Thymus (tissue), 11 donors: ENCODE data around the gene SYNE2. TPM values are rescaled to one million over a fixed set of nuclear protein-coding genes. Genes with fewer than 3 reads are reported as not detected.

ENCODE experiments used
- DNase-seq, 9 donors: peaks; one replicate each; pipeline ENCODE4 v3.0.0-alpha.2; 2013; ENCODE audit warnings: low spot score in 9 of 9, low read depth in 6 of 9, missing footprints in 1 of 9
- H3K27ac ChIP-seq, 2 donors: one replicate each; pipeline ENCODE4 v1.5.1; 2013; ENCODE audit warnings: control low read depth in 1 of 2, low read depth in 1 of 2, low read length in 1 of 2, mild to moderate bottlenecking in 1 of 2, moderate library complexity in 1 of 2
- H3K27me3 ChIP-seq, 2 donors: one replicate each; pipeline ENCODE4 v1.5.1; 2013; ENCODE audit warnings: low read length in 1 of 2; ENCODE audit not compliant: control insufficient read depth in 2 of 2, insufficient read depth in 1 of 2
- H3K36me3 ChIP-seq, 2 donors: one replicate each; pipeline ENCODE4 v1.5.1; 2013; ENCODE audit warnings: low read length in 1 of 2, mild to moderate bottlenecking in 1 of 2, moderate library complexity in 1 of 2; ENCODE audit not compliant: control insufficient read depth in 2 of 2, insufficient read depth in 2 of 2
- H3K4me1 ChIP-seq, 2 donors: one replicate each; pipeline ENCODE4 v1.5.1; 2013; ENCODE audit warnings: low read length in 2 of 2; ENCODE audit not compliant: control insufficient read depth in 2 of 2, insufficient read depth in 2 of 2
- H3K4me3 ChIP-seq, 2 donors: one replicate each; pipeline ENCODE4 v1.5.1; 2013; ENCODE audit warnings: low read length in 2 of 2, control low read depth in 1 of 2, mild to moderate bottlenecking in 1 of 2
- H3K9me3 ChIP-seq, 2 donors: one replicate each; pipeline ENCODE4 v1.5.1; 2013; ENCODE audit warnings: low read length in 1 of 2, mild to moderate bottlenecking in 1 of 2; ENCODE audit not compliant: control insufficient read depth in 2 of 2, insufficient read depth in 1 of 2
- WGBS: extraction: QIAGEN DNeasy Blood & Tissue Kit; methylation state at CpG from one replicate; pipeline ENCODE4 v1.1.7; 2013; 5-methylcytosine and 5-hydroxymethylcytosine counted together
- polyA plus RNA-seq: library from polyadenylated mRNA; stranded (reverse); fragments of 200-250 nt; gene quantifications from one replicate; pipeline ENCODE4 v1.2.3, GENCODE V29; 2013
- total RNA-seq: library from RNA; stranded (reverse); fragments of 120-200 nt; gene quantifications from one replicate; pipeline ENCODE4 v1.2.4, GENCODE V29; 2013
- donor health status: healthy.

SYNE2 gene
- total and polyA plus RNA-seq, 2 donors = 17.0 to 52.3 TPM

- Histone ChIP-seq H3K4me1 (no peaks in the 10 kb centered on the region), H3K27me3 (no peaks in the 10 kb centered on the region), H3K36me3 (peaks cover 0 to 3% of the 10 kb centered on the region in 2 donors), H3K4me3 (no peak overlapping the region), H3K9me3 (no peaks in the 10 kb centered on the region), H3K27ac (no peak overlapping the region)
- DNase-seq = no peak
- 98% methylated on average over 4 of the region's 4 CpGs for WGBS
Observed at GRCh38 chr14:64245491-64245890, 392.7 kb downstream of the SYNE2 start.

GRCh38 chr14:64246688-64247087 is 393.9 kb downstream of the SYNE2 start:
- H3K4me1 ChIP-seq = no peaks in the 10 kb centered on the region
- peaks cover 0 to 3% of the 10 kb centered on the region in 2 donors for H3K36me3 ChIP-seq
- no peak overlapping the region for H3K4me3 ChIP-seq
- no peak overlapping the region for H3K27ac ChIP-seq
- no peaks in the 10 kb centered on the region for H3K9me3 ChIP-seq
- no peak for DNase-seq
- no peaks in the 10 kb centered on the region for H3K27me3 ChIP-seq

- H3K27me3 ChIP-seq = no peaks in the 10 kb centered on the region
- no peak overlapping the region for H3K4me3 ChIP-seq
- no peak for DNase-seq
- H3K9me3 ChIP-seq = no peaks in the 10 kb centered on the region
- WGBS = 95% methylated on average over 3 of the region's 3 CpGs
- H3K4me1 ChIP-seq = no peaks in the 10 kb centered on the region
- H3K36me3 ChIP-seq = peaks cover 0 to 3% of the 10 kb centered on the region in 2 donors
- no peak overlapping the region for H3K27ac ChIP-seq
Observed at GRCh38 chr14:64247195-64247594, 394.4 kb downstream of the SYNE2 start.

GRCh38 chr14:64248689-64249088 is 395.9 kb downstream of the SYNE2 start:
- H3K9me3 ChIP-seq = no peaks in the 10 kb centered on the region
- no peak overlapping the region for H3K4me3 ChIP-seq
- H3K4me1 ChIP-seq = no peaks in the 10 kb centered on the region
- no peak overlapping the region for H3K27ac ChIP-seq
- H3K27me3 ChIP-seq = no peaks in the 10 kb centered on the region
- H3K36me3 ChIP-seq = peaks cover 0 to 3% of the 10 kb centered on the region in 2 donors
- 84% methylated on average over 4 of the region's 4 CpGs for WGBS
- no peak for DNase-seq

- Histone ChIP-seq H3K27me3 (no peaks in the 10 kb centered on the region), H3K27ac (no peak overlapping the region)
Observed at GRCh38 chr14:64249363-64249762, 396.6 kb downstream of the SYNE2 start.

GRCh38 chr14:64253672-64254071 is 400.9 kb downstream of the SYNE2 start:
- H3K27me3 ChIP-seq = no peaks in the 10 kb centered on the region
- peaks cover 0 to 8% of the 10 kb centered on the region in 2 donors for H3K36me3 ChIP-seq
- 99% methylated on average over 3 of the region's 3 CpGs for WGBS
- no peak overlapping the region for H3K27ac ChIP-seq
- H3K9me3 ChIP-seq = no peaks in the 10 kb centered on the region
- no peaks in the 10 kb centered on the region for H3K4me1 ChIP-seq
- DNase-seq = no peak
- H3K4me3 ChIP-seq = no peak overlapping the region

More at GRCh38 chr14:64249363-64249762, 396.6 kb downstream of the SYNE2 start:
- H3K9me3 ChIP-seq = no peaks in the 10 kb centered on the region
- DNase-seq = no peak
- no peaks in the 10 kb centered on the region for H3K4me1 ChIP-seq
- no peak overlapping the region for H3K4me3 ChIP-seq
- peaks cover 0 to 4% of the 10 kb centered on the region in 2 donors for H3K36me3 ChIP-seq
- WGBS = 95% methylated on average over 7 of the region's 7 CpGs

GRCh38 chr14:64255756-64256155 is 403.0 kb downstream of the SYNE2 start:
- H3K4me3 ChIP-seq = no peak overlapping the region
- H3K36me3 ChIP-seq = peaks cover 0 to 8% of the 10 kb centered on the region in 2 donors
- 95% methylated on average over 1 of the region's 1 CpG for WGBS
- H3K9me3 ChIP-seq = no peaks in the 10 kb centered on the region
- no peaks in the 10 kb centered on the region for H3K4me1 ChIP-seq
- DNase-seq = no peak
- H3K27me3 ChIP-seq = no peaks in the 10 kb centered on the region
- H3K27ac ChIP-seq = no peak overlapping the region

GRCh38 chr14:64260418-64260817 is 407.6 kb downstream of the SYNE2 start:
- WGBS = 96% methylated on average over 21 of the region's 21 CpGs
- no peak overlapping the region for H3K4me3 ChIP-seq
- no peaks in the 10 kb centered on the region for H3K4me1 ChIP-seq
- H3K9me3 ChIP-seq = no peaks in the 10 kb centered on the region
- H3K27ac ChIP-seq = no peak overlapping the region
- H3K36me3 ChIP-seq = peaks cover 0 to 5% of the 10 kb centered on the region in 2 donors
- H3K27me3 ChIP-seq = no peaks in the 10 kb centered on the region
- no peak for DNase-seq

GRCh38 chr14:64265222-64265621 is 412.4 kb downstream of the SYNE2 start:
- Histone ChIP-seq H3K27ac (no peak overlapping the region), H3K36me3 (peaks cover 0 to 5% of the 10 kb centered on the region in 2 donors), H3K27me3 (no peaks in the 10 kb centered on the region), H3K4me3 (no peak overlapping the region), H3K4me1 (no peaks in the 10 kb centered on the region), H3K9me3 (no peaks in the 10 kb centered on the region)
- DNase-seq = no peak
- WGBS = 95% methylated on average over 1 of the region's 1 CpG

GRCh38 chr14:64266239-64266638 is 413.4 kb downstream of the SYNE2 start:
- H3K36me3 ChIP-seq = peaks cover 0 to 5% of the 10 kb centered on the region in 2 donors
- WGBS = 84% methylated on average over 2 of the region's 2 CpGs
- no peaks in the 10 kb centered on the region for H3K9me3 ChIP-seq
- no peak overlapping the region for H3K27ac ChIP-seq
- DNase-seq = no peak
- no peaks in the 10 kb centered on the region for H3K27me3 ChIP-seq
- no peak overlapping the region for H3K4me3 ChIP-seq
- no peaks in the 10 kb centered on the region for H3K4me1 ChIP-seq
